NCI-H82 treated with DMSO at 0.1 percent for 48 hours (cell line): ENCODE measurements around the gene RNF26.

Experiments used
- DNase-seq: peaks from one replicate; lab custom pipeline; 2025; ENCODE audit not compliant: unreplicated experiment; lab: John Stamatoyannopoulos, UW

Gene RNF26

DNA sequence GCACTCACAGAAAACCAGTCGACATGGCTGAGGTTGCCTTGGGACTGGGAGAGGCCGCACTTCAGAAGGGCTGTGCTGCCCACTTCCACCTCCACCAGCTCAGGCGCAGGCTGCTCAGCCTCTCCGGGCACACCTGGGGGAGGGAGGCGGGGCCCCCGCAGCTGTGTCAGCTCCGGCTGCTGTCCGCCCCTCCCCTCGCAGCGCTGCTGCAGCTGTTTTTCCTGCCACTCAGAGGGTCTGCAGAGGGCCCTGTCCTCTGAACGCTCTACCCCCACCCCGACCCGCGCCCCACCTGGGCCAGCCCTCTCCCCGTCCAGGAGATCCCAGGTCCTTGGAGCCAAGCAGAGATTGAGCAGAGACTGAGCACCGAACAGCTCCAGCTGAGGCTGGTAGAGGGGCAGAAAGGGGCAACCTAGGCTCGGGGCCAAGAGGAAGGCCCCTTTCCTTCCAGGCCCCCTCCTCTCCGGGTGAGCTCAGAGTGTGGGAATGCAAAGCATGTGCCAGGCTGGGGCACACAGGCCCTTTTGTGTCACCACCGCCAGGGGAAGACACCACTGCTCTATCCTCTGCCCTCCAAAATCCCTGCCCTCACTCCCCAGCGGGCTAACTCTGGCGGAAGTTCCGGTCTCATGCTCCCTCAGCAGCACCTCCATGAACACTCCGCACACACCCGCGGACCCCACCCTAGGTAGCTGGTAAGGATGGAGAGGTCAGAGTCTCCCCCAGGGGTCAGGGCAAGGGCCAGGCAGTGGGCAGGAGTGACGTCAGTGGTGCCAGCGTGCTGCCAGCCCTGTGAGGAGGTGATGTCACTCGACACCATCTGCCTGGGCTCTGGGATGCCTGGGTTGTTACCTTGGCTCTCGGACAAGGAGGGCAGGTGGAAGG is 19.0 kb upstream of the RNF26 start:
- no peak for DNase-seq

DNA sequence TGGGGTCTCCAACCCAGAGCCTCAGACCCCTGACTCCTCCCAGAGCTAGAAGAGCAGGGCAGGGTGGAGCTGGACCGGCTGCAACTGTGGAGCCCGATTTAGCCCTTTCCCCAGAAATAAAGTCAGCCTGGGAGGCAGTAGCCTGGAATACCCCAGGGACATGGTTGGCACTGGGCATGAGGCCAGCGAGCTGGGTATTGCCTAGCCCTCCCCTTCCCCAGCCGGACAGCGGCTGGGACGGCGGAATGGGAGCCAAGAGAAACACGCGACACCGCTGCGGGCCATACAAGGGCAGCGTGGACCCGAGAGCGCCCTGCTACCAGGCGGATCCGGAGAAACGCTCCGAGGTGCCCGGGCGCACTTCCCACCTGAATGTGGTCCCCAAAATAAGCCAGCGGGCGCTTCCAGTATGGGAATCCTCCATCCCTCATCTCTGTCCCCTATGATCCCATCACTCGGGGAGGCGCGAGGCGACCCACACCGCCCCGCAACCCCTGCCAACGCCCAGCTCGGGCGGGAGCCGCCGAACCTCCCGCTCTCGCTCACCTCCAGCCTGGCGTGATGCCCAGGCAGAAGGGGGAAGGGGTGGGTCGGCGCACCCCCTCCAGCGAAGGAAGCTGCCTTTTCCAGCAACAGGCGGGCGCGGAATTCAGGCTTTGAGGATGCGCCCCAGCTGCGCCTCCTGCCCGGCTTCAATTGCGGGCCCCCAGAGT is 18.2 kb upstream of the RNF26 start:
- DNase-seq, result no peak

DNA sequence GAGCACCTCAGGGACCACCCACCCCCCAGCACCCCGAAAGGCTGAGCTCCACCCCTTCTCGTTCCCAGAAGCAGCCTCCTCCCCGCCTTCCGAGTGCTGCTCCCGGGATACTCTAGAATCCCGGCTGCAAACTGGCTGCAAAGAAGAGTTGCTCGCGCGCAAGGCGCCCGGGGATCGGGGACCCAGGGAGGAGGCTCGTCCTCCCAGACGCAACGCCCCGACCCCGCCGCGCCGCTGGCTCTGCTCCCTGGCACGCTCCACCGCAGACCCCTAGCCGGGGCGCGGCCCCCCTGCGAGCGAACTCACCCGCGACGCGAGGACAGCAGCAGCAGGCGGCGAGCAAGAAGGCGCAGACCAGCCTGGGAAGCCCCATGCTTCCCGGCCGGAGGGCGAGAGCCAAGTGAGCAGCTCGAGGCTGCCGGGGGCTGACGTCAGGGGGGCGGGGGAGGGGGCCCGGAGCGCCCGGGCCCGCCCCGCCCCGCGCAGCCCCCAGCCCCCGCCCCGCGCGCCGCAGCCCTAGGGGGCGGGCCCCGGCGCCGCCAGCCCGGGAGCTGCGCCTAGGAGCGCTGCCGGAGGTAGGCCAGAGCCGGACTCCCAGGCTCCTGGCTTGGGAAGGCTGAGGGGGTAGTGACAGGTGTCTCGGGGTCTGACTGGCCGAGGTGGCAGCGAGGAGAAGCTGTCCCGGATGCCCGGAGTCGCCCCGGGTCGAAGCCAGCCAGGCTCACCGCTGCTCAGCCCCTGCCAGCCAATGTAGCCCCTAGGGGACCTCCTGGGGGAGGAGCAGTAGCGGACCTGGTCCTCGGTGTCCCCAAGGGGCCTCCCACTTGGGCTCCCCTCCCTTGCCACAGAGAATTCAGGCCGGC is 17.4 kb upstream of the RNF26 start, which contains the start of gene MCAM:
Gene MCAM (minus strand): TSS at position 402 of the 863 bp plus-strand sequence. CDS start 29 bp downstream, at position 373.
- DNase-seq, result no peak

DNA sequence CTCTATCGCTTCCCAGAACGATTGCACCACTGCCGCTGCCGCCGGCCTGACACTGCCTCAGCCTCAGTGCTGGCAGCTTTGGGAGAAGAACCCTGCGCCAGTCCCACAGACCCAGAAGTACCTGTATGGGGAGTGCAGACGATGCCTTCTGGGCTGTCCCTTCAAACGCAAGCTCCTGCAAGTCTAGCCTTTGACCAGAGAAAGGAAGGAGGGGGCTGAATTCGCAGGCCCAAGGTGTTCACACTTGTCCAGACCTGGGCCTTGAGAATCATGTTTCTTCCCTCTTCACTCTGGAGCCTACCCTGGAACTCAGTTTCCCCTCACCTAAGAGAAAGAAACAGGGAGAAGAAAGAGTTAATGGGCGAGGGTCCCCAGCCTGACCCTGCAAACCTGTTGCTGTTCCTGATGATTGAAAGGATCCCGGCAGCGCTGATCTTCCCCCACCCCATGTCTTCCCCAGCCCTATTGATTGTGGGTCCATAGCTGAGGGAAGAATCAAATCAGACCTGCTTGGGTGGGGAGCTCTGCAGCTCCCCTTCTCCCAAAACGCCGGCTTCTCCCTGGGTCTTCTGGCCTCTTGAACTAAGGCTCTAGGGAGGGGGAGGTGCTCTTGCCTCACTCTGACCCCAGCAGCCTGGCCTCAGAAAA is 16.6 kb upstream of the RNF26 start:
- DNase-seq, result no peak

DNA sequence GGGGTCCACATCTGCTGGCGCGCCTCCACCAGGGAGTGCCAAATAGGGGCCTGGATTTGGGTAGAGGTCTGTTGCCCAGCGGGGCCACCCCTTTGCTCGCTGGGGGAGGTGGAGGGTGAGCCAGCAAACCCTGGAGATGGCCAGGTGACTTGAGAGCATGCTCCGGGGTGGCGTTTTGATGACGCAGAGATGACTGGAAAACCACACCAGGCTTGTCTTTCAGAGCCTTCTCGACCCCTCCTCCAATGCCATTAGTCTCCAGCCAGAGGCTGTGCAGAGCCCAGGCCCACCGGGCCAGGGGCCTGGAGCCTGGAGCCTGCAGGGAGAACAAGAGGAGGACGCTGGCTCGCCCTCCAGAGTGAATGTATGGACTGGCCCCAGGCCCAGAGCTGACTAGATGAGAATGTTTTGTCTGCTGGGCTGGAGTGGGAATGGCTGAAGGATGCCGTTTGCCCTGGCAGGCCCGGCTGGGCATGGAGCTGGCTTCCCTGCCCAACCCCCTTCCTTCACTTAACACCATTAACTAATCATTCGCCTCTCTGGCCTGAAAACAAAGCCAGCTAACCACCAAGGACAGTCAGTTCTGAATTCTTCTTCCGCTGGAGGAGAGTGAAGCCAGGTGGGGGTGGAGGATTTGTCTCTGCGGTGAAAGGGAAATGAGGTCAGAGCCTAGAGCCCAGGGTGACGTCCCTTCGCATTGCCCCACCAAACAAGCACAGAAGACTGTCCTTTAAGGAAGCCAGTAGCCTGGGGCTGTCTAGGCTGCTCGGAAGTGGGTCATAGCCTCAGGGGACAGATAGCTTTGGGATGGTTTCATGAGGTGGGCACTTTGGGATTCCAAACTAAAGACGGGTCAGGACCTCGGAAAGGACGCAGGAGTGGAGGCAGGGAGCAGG is 15.8 kb upstream of the RNF26 start:
- no peak for DNase-seq

DNA sequence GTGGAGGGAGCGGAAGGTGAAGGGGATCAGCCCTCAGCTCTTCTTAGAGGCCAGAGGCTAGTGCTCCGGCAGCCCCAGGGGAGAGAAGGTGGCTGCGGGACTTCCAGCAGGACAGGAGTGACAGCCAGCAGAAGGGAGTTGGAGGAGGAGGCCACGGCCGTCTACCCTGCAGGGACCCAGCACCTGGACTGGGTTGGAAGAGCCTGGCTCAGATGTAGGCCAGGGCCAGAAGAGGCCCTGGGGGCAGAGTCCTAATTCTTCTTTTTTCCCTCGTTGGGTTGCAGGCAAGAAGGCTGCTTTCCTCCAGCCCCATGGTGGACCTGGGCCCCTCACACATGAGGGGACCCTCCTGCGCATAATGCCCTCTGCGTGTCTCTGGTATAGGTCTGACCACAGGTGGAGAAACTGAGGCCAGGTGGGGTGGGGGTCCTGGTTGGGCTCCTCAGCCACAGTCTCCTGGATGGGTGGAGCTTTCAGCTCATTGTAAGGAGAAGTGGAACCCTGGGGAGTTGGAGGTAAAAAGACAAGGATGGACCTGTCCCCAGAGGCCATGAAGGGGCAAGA is 15.1 kb upstream of the RNF26 start:
- DNase-seq, result no peak

DNA sequence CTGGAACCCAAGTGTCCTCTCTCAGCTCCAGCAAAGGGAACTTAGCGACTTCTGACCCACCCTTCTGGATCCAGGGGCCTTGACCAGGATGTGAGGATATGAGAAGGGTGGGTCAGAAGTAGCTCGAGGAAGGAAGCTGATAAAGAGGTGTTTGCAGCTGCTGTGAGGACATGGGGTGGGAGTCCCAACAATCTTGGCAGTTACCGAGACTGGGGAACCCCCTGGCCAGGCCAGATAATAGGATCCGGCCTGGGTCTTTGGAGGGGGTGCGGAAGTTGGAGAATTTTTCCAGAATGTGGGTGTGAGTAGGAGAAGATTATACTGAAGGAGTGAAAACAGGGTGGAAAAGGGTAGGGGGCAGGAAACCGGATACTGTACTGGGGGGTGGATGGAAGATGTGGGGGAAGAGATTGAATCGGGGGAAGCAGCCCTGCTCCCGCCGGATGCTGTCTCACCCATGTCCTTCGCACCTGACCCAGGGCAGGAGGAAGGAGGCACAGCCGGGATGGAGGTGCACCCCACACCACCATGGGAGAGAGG is 14.6 kb upstream of the RNF26 start:
- no peak for DNase-seq

DNA sequence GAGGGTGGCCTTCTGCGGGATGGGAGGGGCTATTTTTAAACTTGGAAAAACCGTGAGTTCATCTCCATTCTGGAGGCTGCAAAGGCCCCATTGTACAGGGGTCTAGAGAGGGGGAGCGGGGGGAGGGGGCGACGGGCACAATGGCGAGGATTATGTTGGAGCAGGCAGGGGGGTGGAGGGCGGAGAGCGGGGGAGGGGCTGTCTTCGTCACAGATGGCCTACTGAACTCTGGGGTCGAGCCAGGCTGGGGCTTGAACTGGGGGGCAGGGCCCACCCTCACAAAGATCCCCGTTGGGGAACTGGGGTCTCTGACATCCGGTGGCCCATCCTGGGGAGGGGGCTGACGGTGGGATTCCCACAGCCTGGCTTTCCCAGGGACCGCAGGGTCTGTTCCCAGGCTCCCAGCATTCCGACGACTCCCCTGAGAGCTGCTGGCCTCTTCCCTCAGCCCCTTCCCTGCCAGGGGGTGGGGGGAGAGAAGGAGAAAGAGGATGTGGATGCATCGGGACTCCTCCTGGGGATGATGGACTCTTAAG is 14.0 kb upstream of the RNF26 start:
- peak; percentile 53 for DNase-seq

GRCh38 chr11:119320776-119321524 is 13.4 kb upstream of the RNF26 start:
- DNase-seq, result no peak

DNA sequence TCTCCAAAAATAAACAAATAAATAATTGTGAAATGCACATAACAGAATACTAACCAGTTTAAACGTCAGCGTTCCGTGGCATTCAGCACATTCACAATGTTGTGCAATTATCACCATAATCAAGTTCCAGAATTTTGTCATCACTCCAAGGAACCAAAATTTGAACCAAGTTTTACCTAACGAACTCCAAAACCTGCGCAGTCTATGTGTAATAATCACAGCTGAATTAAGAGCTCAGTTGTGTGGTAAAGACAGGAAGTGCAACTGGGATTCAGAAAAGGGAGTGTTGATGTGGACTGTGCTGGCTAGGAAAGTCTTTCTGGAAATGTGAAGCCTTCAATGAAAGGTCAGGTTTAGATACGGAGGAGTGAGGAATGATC is 12.0 kb upstream of the RNF26 start:
- no peak for DNase-seq

- DNase-seq, result no peak
These were observed 11.3 kb upstream of the RNF26 start for GRCh38 chr11:119322921-119323531.

DNA sequence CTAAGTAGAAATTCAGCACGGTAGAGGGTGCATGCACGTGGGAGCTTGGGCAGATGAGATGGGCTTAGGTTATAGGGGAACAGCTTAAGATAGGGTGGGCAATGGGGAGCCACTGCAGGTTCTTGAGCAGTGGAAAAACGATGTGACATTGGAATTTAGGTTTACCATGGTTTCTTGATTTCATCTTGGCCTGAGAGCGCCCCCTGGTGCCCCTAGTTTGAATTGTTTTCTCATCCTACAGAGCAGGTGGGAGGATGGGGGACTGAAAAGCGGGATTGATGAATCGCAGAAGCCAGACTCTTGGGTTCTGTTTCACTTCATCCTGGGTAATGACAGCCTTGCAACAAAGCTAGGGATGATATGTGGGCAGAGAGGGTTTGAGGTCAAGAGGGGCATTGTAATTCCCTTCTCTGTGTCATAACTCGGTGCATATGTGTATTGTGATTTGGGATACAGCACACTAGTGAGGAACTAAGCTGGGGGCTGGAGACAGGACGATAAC is 10.7 kb upstream of the RNF26 start:
- DNase-seq, result peak; percentile 35

DNA sequence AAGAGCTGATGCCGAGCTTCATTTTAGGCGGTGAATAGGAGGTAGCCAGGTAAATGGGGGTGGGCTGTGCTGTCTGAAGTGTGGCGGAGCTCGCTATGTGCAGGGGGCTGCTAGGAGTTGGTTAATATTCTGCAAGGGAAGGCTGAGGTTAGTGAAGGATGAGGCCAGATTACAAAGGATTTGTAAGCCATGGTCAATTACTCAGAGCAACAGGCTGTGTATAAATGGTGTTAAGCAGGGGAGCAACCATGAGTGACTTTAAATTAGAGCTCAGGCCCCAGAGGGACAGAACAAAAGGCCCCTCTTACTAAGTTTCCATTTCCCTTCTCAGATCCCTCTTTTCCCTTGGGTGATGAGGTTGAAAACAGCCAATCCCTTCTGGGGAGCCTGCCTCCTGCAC is 10.1 kb upstream of the RNF26 start:
- DNase-seq, result peak; percentile 58

GRCh38 chr11:119329320-119329719 is 5.0 kb upstream of the RNF26 start:
- DNase-seq, result no peak

DNA sequence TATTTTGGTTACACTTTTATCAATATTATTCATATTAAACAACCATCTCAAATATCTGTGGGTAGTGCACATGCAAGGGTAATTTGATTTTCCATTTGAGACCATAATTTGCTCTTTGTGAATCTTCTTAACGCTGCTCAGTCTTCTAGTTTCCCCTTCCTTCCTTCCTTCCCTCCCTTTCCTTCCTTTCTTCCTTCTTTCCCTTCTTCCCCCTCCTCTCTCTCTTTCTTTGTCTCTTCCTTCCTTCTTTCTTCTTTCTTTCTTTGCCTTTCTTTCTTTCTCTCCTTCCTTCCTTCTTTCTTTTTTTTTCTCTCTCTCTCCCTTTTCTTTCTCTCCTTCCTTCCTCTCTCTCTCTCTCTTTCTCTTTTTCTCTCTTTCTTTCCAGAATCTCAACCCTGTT is 4.1 kb upstream of the RNF26 start:
- no peak for DNase-seq

- DNase-seq, result peak; percentile 38
These were observed 2.1 kb upstream of the RNF26 start for GRCh38 chr11:119332111-119332765.

- no peak for DNase-seq
These were observed 846 bp downstream of the RNF26 start for GRCh38 chr11:119335091-119335654.
